ENCODE data around the gene ZNF276. TPM values are rescaled to one million over a fixed set of nuclear protein-coding genes. Genes with fewer than 3 reads are reported as not detected.

ZNF276 gene
- total RNA-seq, 1 experiment from 2014 or later, result 28.8 TPM

DNA sequence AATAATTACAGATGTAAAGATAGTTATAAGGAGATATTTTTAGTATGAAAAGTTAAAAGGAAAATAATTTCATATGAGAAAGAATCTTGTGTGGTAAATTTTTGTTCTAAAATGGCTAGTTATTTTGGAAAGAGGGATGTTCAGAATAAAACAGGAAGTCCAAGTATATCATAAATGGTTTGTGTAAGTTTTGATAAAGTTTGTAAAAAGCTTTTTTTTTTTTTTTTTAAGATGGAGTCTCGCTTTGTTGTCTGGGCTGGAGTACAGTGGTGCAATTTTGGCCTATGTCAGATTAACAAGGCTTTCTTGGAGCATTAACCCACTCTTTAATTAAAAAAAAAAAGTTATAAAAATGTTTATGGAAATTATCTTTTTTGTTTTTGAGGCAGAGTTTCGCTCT is 43.1 kb upstream of the ZNF276 start:
- ChIA-PET POLR2A (ENCODE audit: unreplicated experiment) (no interaction called here), CTCF (interaction anchor here (0.6 kb wide), 1 partner anchor 11 kb away, joined by 5 read pairs; no protein-coding TSS in a partner anchor)
- no peaks in the 10 kb centered on the region for H4K20me1 ChIP-seq (ENCODE audit: insufficient read depth)
- H3K36me3 ChIP-seq (ENCODE audit: low read depth), result no peaks in the 10 kb centered on the region
- H3K4me1 ChIP-seq (replicated peaks; ENCODE audit: insufficient read depth), result no peaks in the 10 kb centered on the region
- no peak overlapping the region for H2AFZ ChIP-seq
- TF ChIP-seq EZH2 (IDR thresholded peaks at IDR 0.05; ENCODE audit: low read depth), result no peak
- no peak for TF ChIP-seq CTCF (conservative IDR thresholded peaks at IDR 0.05)
- H3K9me3 ChIP-seq (ENCODE audit: insufficient read depth, low read depth), result peaks cover 15% of the 10 kb centered on the region
- no peaks in the 10 kb centered on the region for H3K9me2 ChIP-seq (ENCODE audit: insufficient read depth)
- no peaks in the 10 kb centered on the region for H3F3A ChIP-seq (ENCODE audit: insufficient read depth, low read depth)
- H3K4me3 ChIP-seq, result no peak overlapping the region
- no peaks in the 10 kb centered on the region for H3K27me3 ChIP-seq (ENCODE audit: insufficient read depth, low read depth)
- BruUV-seq (replicated peaks), result no TSS peak
- no peaks in the 10 kb centered on the region for H3K79me2 ChIP-seq (ENCODE audit: low read depth)
- H3K27ac ChIP-seq, result no peak overlapping the region
- no peak overlapping the region for H3K4me2 ChIP-seq
- intact Hi-C loops (cut with micrococcal nuclease; ENCODE audit: unreplicated experiment), result no loop called here
- no peak for DNase-seq

- Histone ChIP-seq H3K9me3 (ENCODE audit: insufficient read depth, low read depth) (peaks cover 4% of the 10 kb centered on the region; the same call in 1 of the 2 replicates), H3K4me1 (replicated peaks; ENCODE audit: insufficient read depth) (peaks cover 11% of the 10 kb centered on the region), H3K9me2 (ENCODE audit: insufficient read depth) (no peaks in the 10 kb centered on the region), H3K79me2 (ENCODE audit: low read depth) (peaks cover 32% of the 10 kb centered on the region), H4K20me1 (ENCODE audit: insufficient read depth) (peaks cover 12% of the 10 kb centered on the region), H3K4me2 (peak overlapping the region; percentile 93; the same call in 1 of the 2 replicates), H3K27ac (no peak overlapping the region), H3K36me3 (ENCODE audit: low read depth) (peaks cover 5% of the 10 kb centered on the region), H3K4me3 (no peak overlapping the region), H3F3A (ENCODE audit: insufficient read depth, low read depth) (peaks cover 13% of the 10 kb centered on the region), H3K27me3 (ENCODE audit: insufficient read depth, low read depth) (no peaks in the 10 kb centered on the region), H2AFZ (no peak overlapping the region)
- no peak for DNase-seq
- no TSS peak for BruUV-seq (replicated peaks)
- intact Hi-C loops (cut with micrococcal nuclease; ENCODE audit: unreplicated experiment), result no loop called here
- TF ChIP-seq EZH2 (IDR thresholded peaks at IDR 0.05; ENCODE audit: low read depth) (no peak), CTCF (conservative IDR thresholded peaks at IDR 0.05) (no peak)
- CTCF ChIA-PET, result no interaction called here
- POLR2A ChIA-PET (ENCODE audit: unreplicated experiment), result interaction anchor here (0.6 to 0.7 kb wide), 3 partner anchors 12 to 351 kb away, joined by 3 to 16 read pairs (median 4); no protein-coding TSS in a partner anchor
Measured at GRCh38 chr16:89685916-89686315, 35.4 kb upstream of the ZNF276 start.

GRCh38 chr16:89686520-89687091 is 34.7 kb upstream of the ZNF276 start, which contains the start of gene CDK10:
Gene CDK10 (plus strand): TSS chr16:89686689. CDS start chr16:89686711, 22 bp downstream.
- peak within 1 kb of the TSS; percentile 93 for H3K4me2 ChIP-seq
- intact Hi-C loops (cut with micrococcal nuclease; ENCODE audit: unreplicated experiment), result no loop called here
- H4K20me1 ChIP-seq (ENCODE audit: insufficient read depth), result peaks cover 12% of the 10 kb centered on the region
- TF ChIP-seq CTCF (conservative IDR thresholded peaks at IDR 0.05) (no peak), EZH2 (IDR thresholded peaks at IDR 0.05; ENCODE audit: low read depth) (no peak)
- peak within 1 kb of the TSS; percentile 90 for H2AFZ ChIP-seq
- POLR2A ChIA-PET (ENCODE audit: unreplicated experiment), result interaction anchor here (0.6 to 0.7 kb wide), 4 partner anchors 13 to 351 kb away, joined by 3 to 16 read pairs (median 4); no protein-coding TSS in a partner anchor
- peak within 1 kb of the TSS; percentile 40 for H3K27ac ChIP-seq
- CTCF ChIA-PET, result interaction anchor here (0.5 to 1.0 kb wide), 2 partner anchors 13 to 216 kb away, joined by 3 to 5 read pairs; no protein-coding TSS in a partner anchor
- peaks cover 32% of the 10 kb centered on the region for H3K79me2 ChIP-seq (ENCODE audit: low read depth)
- no TSS peak for BruUV-seq (replicated peaks)
- H3K4me3 ChIP-seq, result peak within 1 kb of the TSS; percentile 82
- peaks cover 11% of the 10 kb centered on the region for H3K4me1 ChIP-seq (replicated peaks; ENCODE audit: insufficient read depth)
- H3K36me3 ChIP-seq (ENCODE audit: low read depth), result peaks cover 5% of the 10 kb centered on the region
- DNase-seq, result peak; percentile 77 to 97
- no peaks in the 10 kb centered on the region for H3K27me3 ChIP-seq (ENCODE audit: insufficient read depth, low read depth)
- no peaks in the 10 kb centered on the region for H3K9me3 ChIP-seq (ENCODE audit: insufficient read depth, low read depth)
- H3K9me2 ChIP-seq (ENCODE audit: insufficient read depth), result no peaks in the 10 kb centered on the region
- peaks cover 13% of the 10 kb centered on the region for H3F3A ChIP-seq (ENCODE audit: insufficient read depth, low read depth)
